GM12878 (cell line): ENCODE results near the gene APOL4. TPM values are rescaled to one million over a fixed set of nuclear protein-coding genes. Genes with fewer than 3 reads are reported as not detected.

ENCODE experiments used
- ATAC-seq: fragments of 200-7000 bp; cut with Tn5 transposase; 3 replicates; pipeline ENCODE4 v1.9.1; 2020; ENCODE audit warnings: mild to moderate bottlenecking, moderate library complexity
- BruUV-seq: library from RNA; stranded (reverse); fragments of 400-500 nt; replicated peaks from 2 replicates; lab custom pipeline; 2021; lab: Mats Ljungman, UMichigan
- CTCF ChIA-PET: fragments of 300-600 bp; sonication (Branson Sonifier 250); formaldehyde crosslinking; extraction: SDS; loops from one replicate; lab custom pipeline; 2021; ENCODE audit warnings: inconsistent platforms; lab: Yijun Ruan, JAX
- POLR2A ChIA-PET: fragments of 350-600 bp; formaldehyde crosslinking; extraction: SDS; loops from one replicate; lab custom pipeline; 2021; ENCODE audit warnings: inconsistent platforms; lab: Charles Lee
- RAD21 ChIA-PET: fragments of 300-600 bp; sonication (Branson Sonifier 250); formaldehyde crosslinking; loops from one replicate; lab custom pipeline; 2023; ENCODE audit warnings: antibody characterized with exemption; ENCODE audit not compliant: unreplicated experiment; lab: Charles Lee
- SMC1A ChIA-PET: fragments of 300-600 bp; sonication (Branson Sonifier 250); formaldehyde crosslinking; loops from one replicate; lab custom pipeline; 2023; ENCODE audit not compliant: unreplicated experiment, uncharacterized antibody; lab: Charles Lee
- DNase-seq: peaks from one replicate; pipeline ENCODE4 v3.0.0-alpha.2; 2011; ENCODE audit warnings: low read depth, low spot score
- FAIRE-seq: peaks from 3 replicates; lab custom pipeline; 2011; peaks lifted over from hg19 to GRCh38; lab: Jason Lieb, UNC
- H2AFZ ChIP-seq: 2 replicates; pipeline ENCODE4 v1.6.0; 2011; ENCODE audit warnings: low read depth, low read length, control low read depth; ENCODE audit not compliant: control insufficient read depth
- H3K27ac ChIP-seq: 2 replicates; pipeline ENCODE4 v1.5.1; 2011; ENCODE audit warnings: control low read depth; ENCODE audit not compliant: control insufficient read depth, insufficient read depth
- H3K27me3 ChIP-seq, 2 experiments: replicated peaks in 1 of 2; 2 replicates each; pipeline versions ENCODE4 v1.6.0 to v1.6.1; 2011; ENCODE audit warnings: low read length in 1 of 2; ENCODE audit not compliant: control insufficient read depth in 2 of 2, insufficient read depth in 2 of 2
- H3K36me3 ChIP-seq, 2 experiments: 2 replicates each; pipeline ENCODE4 v1.5.1; 2011; ENCODE audit warnings: low read length in 1 of 2; ENCODE audit not compliant: control insufficient read depth in 2 of 2, insufficient read depth in 2 of 2
- H3K4me1 ChIP-seq: 2 replicates; pipeline ENCODE4 v1.6.1; 2011; ENCODE audit warnings: mild to moderate bottlenecking, low read length, moderate library complexity, mixed read lengths; ENCODE audit not compliant: control insufficient read depth, insufficient read depth
- H3K4me2 ChIP-seq: 2 replicates; pipeline ENCODE4 v1.6.0; 2011; ENCODE audit warnings: control low read depth; ENCODE audit not compliant: control insufficient read depth, insufficient read depth
- H3K4me3 ChIP-seq: fragments of 200-600 bp; sonication (generic); 2 replicates; pipeline ENCODE4 v1.5.1; 2016
- H3K79me2 ChIP-seq: 2 replicates; pipeline ENCODE4 v1.6.0; 2011; ENCODE audit warnings: low read length; ENCODE audit not compliant: control insufficient read depth, insufficient read depth
- H3K9ac ChIP-seq: 2 replicates; pipeline ENCODE4 v1.8.0; 2011; ENCODE audit warnings: low read length, control low read depth, mixed read lengths; ENCODE audit not compliant: control insufficient read depth, insufficient read depth
- H3K9me3 ChIP-seq: replicated peaks from 3 replicates; pipeline ENCODE4 v1.5.1; 2011; ENCODE audit warnings: mild to moderate bottlenecking, low read length; ENCODE audit not compliant: control insufficient read depth, insufficient read depth
- H4K20me1 ChIP-seq: 2 replicates; pipeline ENCODE4 v1.6.0; 2011; ENCODE audit not compliant: control insufficient read depth, insufficient read depth
- BACH1 ChIP-seq: fragments of 450-650 bp; IDR thresholded peaks from 2 replicates; pipeline ENCODE4 v1.6.1; 2017; ENCODE audit warnings: mild to moderate bottlenecking, borderline replicate concordance
- BCL11A ChIP-seq: IDR thresholded peaks from 2 replicates; pipeline ENCODE4 v1.6.1; 2011; ENCODE audit warnings: low read depth, low read length
- EP300 ChIP-seq, 2 experiments: fragments of 150-350 bp in 1 of 2; IDR thresholded peaks; 2 replicates each; pipeline ENCODE4 v1.6.1; 2011 to 2012; ENCODE audit warnings: low read depth in 2 of 2, low read length in 2 of 2, borderline replicate concordance in 1 of 2, improper control_type of control experiment in 1 of 2, inconsistent platforms in 1 of 2; ENCODE audit not compliant: control insufficient read depth in 1 of 2
- EZH2 ChIP-seq: IDR thresholded peaks from 2 replicates; pipeline ENCODE4 v1.6.1; 2012; ENCODE audit warnings: low read depth, mild to moderate bottlenecking, control low read depth, inconsistent platforms, low read length, borderline replicate concordance; ENCODE audit not compliant: control insufficient read depth
- HCFC1 ChIP-seq: fragments of 150-350 bp; IDR thresholded peaks from 2 replicates; pipeline ENCODE4 v1.6.1; 2014; ENCODE audit warnings: low read length
- NFYA ChIP-seq: IDR thresholded peaks from 2 replicates; pipeline ENCODE4 v1.6.1; 2011; ENCODE audit warnings: low read depth, mild to moderate bottlenecking, low read length, improper control_type of control experiment, borderline replicate concordance
- SMARCA5 ChIP-seq: fragments of 450-650 bp; IDR thresholded peaks from 2 replicates; pipeline ENCODE4 v1.6.1; 2017; ENCODE audit warnings: mild to moderate bottlenecking
- SREBF1 ChIP-seq: IDR thresholded peaks from 2 replicates; pipeline ENCODE4 v1.6.1; 2012; ENCODE audit warnings: mild to moderate bottlenecking, low read length
- SRF ChIP-seq, 2 experiments: IDR thresholded peaks; 2 replicates each; pipeline ENCODE4 v1.6.1; 2011; ENCODE audit warnings: low read depth in 2 of 2, low read length in 2 of 2, mild to moderate bottlenecking in 1 of 2, moderate library complexity in 1 of 2
- STAT3 ChIP-seq: IDR thresholded peaks from 2 replicates; pipeline ENCODE4 v1.6.1; 2011; ENCODE audit warnings: low read depth, low read length, improper control_type of control experiment
- TARDBP ChIP-seq: IDR thresholded peaks from 2 replicates; pipeline ENCODE4 v1.6.1; 2016; ENCODE audit warnings: borderline replicate concordance
- TCF12 ChIP-seq: IDR thresholded peaks from 2 replicates; pipeline ENCODE4 v1.6.1; 2011; ENCODE audit warnings: low read depth, mild to moderate bottlenecking, low read length
- WGBS: methylation state at CpG from one replicate; pipeline ENCODE4 v1.1.6; 2016; ENCODE audit warnings: low lambda C conversion rate; ENCODE audit not compliant: insufficient replicate concordance, insufficient coverage; ENCODE audit errors: missing lambda C conversion rate; 5-methylcytosine and 5-hydroxymethylcytosine counted together
- in situ Hi-C: fragments of 300-500 bp; cut with MboI; formaldehyde crosslinking; loops from 9 replicates; pipeline ENCODE4 v1.14.3; 2018; ENCODE audit warnings: mixed read lengths
- intact Hi-C: fragments of 100-400 bp; cut with micrococcal nuclease; formaldehyde crosslinking; loops from one replicate; pipeline ENCODE4 v1.14.2; 2022; ENCODE audit not compliant: unreplicated experiment
- polyA plus RNA-seq, 11 experiments: library from polyadenylated mRNA; depleted of rRNA in 4 of 11; unstranded in 6 of 11; stranded (reverse) in 5 of 11; fragments of >200 nt; fragmentation: Nextera tagmentation in 4 of 11; fragmentation: Illumina TruSeq in 1 of 11; extraction: Ambion mirVana in 4 of 11; extraction: Trizol in 1 of 11; gene quantifications; 1 replicate in 1 of 11; 2 replicates in 10 of 11; pipeline versions ENCODE4 v1.2.1 to v1.2.3, GENCODE V29; 2011 to 2016; ENCODE audit warnings: inconsistent platforms in 2 of 11, missing spikeins in 2 of 11, low read depth in 1 of 11
- total RNA-seq, 4 experiments: library from RNA; depleted of rRNA in 3 of 4; stranded (reverse); fragments of >200 nt in 3 of 4; fragmentation: Illumina TruSeq in 1 of 4; extraction: Trizol in 1 of 4; gene quantifications; 2 replicates each; pipeline versions ENCODE4 v1.2.1 to v1.2.3, GENCODE V29; 2013 to 2021
- TF ChIP-seq, protein P1 (sequence below): IDR thresholded peaks from 2 replicates; pipeline ENCODE4 v1.6.1; 2011; ENCODE audit warnings: low read depth, mild to moderate bottlenecking, low read length, moderate library complexity, borderline replicate concordance; ENCODE audit errors: extremely low read depth
- TF ChIP-seq, protein P2 (sequence below): fragments of 450-650 bp; IDR thresholded peaks from 2 replicates; pipeline ENCODE4 v1.6.1; 2018; ENCODE audit warnings: borderline replicate concordance, mild to moderate bottlenecking; ENCODE audit not compliant: partially characterized antibody
- TF ChIP-seq, protein P3 (sequence below): IDR thresholded peaks from 2 replicates; pipeline ENCODE4 v1.6.1; 2012; ENCODE audit warnings: low read length, inconsistent platforms
- TF ChIP-seq, protein P4 (sequence below): fragments of 450-650 bp; conservative IDR thresholded peaks from 2 replicates; pipeline ENCODE4 v1.6.1; 2017; ENCODE audit warnings: mild to moderate bottlenecking, moderate library complexity

APOL4 gene
- total and polyA plus RNA-seq, 10 of the 15 experiments (the other 5 are each of a cell fraction or from before 2014, with no cell fraction given): 0.03 to 0.24 (median 0.19) TPM; not detected in 7

DNA sequence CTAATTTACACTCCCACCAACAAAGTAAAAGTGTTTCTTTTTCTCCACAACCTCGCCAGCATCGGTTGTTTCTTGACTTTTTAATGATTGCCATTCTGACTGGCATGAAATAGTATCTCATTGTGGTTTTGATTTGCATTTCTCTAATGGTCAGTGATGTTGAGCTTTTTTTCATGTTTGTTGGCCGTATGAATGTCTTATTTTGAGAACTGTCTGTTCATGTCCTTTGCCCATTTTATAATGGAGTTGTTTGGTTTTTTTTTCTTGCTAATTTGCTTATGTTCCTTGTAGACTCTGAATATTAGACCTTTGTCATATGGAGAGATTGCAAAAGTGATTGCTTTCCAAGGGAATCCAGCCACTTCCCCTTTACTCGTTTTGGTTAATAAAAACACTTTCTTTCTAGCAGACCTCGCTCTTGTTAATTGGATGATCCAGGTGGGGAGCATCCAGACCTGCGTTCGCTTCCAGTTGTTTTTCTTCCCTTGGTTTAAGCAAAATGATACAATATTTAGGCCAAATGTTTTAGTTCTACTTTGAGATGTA is 17.1 kb upstream of the APOL4 start (continued):
- TF ChIP-seq TARDBP: no peak
- TF ChIP-seq, all 136 proteins: peak for 3

DNA sequence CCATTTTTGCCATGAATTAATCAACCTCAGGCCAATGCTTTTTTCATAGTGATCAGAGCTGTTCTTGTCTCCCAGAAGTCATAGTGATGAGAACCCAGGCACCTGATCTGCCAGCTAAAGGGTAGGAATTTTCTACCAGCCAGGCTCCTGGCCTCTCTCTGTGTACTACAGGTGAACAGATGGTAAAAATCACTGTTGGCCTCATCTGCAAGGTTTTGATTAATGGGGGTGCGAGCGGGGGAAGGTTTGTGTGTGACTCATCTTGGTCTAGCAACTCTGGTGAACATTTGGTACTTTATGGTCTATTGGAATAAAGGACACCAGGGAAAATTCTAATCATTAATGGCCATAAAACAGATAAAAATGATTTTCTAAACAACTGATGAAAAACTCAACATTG is 14.4 kb upstream of the APOL4 start:
- no peak for TF ChIP-seq SRF (IDR thresholded peaks at IDR 0.05; ENCODE audit: low read depth in 2 of 2, low read length in 2 of 2)
- TF ChIP-seq TCF12: no peak
- TF ChIP-seq, protein P1, sequence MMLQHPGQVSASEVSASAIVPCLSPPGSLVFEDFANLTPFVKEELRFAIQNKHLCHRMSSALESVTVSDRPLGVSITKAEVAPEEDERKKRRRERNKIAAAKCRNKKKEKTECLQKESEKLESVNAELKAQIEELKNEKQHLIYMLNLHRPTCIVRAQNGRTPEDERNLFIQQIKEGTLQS: no peak
- no peak for TF ChIP-seq STAT3
- TF ChIP-seq EZH2: no peak
- TF ChIP-seq SMARCA5: no peak
- TF ChIP-seq BACH1: no peak
- no peak for TF ChIP-seq EP300 (IDR thresholded peaks at IDR 0.05; ENCODE audit: borderline replicate concordance in 1 of 2, control insufficient read depth in 1 of 2, low read depth in 2 of 2, low read length in 2 of 2)
- TF ChIP-seq HCFC1: no peak
- TF ChIP-seq SREBF1: no peak
- TF ChIP-seq, protein P2, sequence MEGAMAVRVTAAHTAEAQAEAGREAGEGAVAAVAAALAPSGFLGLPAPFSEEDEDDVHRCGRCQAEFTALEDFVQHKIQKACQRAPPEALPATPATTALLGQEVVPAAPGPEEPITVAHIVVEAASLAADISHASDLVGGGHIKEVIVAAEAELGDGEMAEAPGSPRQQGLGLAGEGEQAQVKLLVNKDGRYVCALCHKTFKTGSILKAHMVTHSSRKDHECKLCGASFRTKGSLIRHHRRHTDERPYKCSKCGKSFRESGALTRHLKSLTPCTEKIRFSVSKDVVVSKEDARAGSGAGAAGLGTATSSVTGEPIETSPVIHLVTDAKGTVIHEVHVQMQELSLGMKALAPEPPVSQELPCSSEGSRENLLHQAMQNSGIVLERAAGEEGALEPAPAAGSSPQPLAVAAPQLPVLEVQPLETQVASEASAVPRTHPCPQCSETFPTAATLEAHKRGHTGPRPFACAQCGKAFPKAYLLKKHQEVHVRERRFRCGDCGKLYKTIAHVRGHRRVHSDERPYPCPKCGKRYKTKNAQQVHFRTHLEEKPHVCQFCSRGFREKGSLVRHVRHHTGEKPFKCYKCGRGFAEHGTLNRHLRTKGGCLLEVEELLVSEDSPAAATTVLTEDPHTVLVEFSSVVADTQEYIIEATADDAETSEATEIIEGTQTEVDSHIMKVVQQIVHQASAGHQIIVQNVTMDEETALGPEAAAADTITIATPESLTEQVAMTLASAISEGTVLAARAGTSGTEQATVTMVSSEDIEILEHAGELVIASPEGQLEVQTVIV: no peak
- TF ChIP-seq, protein P3, sequence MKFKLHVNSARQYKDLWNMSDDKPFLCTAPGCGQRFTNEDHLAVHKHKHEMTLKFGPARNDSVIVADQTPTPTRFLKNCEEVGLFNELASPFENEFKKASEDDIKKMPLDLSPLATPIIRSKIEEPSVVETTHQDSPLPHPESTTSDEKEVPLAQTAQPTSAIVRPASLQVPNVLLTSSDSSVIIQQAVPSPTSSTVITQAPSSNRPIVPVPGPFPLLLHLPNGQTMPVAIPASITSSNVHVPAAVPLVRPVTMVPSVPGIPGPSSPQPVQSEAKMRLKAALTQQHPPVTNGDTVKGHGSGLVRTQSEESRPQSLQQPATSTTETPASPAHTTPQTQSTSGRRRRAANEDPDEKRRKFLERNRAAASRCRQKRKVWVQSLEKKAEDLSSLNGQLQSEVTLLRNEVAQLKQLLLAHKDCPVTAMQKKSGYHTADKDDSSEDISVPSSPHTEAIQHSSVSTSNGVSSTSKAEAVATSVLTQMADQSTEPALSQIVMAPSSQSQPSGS: no peak
- TF ChIP-seq NFYA: no peak
- no peak for TF ChIP-seq BCL11A
- TF ChIP-seq, protein P4, sequence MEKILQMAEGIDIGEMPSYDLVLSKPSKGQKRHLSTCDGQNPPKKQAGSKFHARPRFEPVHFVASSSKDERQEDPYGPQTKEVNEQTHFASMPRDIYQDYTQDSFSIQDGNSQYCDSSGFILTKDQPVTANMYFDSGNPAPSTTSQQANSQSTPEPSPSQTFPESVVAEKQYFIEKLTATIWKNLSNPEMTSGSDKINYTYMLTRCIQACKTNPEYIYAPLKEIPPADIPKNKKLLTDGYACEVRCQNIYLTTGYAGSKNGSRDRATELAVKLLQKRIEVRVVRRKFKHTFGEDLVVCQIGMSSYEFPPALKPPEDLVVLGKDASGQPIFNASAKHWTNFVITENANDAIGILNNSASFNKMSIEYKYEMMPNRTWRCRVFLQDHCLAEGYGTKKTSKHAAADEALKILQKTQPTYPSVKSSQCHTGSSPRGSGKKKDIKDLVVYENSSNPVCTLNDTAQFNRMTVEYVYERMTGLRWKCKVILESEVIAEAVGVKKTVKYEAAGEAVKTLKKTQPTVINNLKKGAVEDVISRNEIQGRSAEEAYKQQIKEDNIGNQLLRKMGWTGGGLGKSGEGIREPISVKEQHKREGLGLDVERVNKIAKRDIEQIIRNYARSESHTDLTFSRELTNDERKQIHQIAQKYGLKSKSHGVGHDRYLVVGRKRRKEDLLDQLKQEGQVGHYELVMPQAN: no peak
- Histone ChIP-seq H2AFZ (no peak overlapping the region), H3K79me2 (no peaks in the 10 kb centered on the region), H3K27me3 (no peaks in the 10 kb centered on the region), H3K4me1 (peaks cover 4% of the 10 kb centered on the region; the same call in 1 of the 2 replicates), H3K4me2 (no peak overlapping the region), H3K9ac (no peak overlapping the region), H3K36me3 (no peaks in the 10 kb centered on the region), H3K9me3 (no peaks in the 10 kb centered on the region), H3K4me3 (no peak overlapping the region), H3K27ac (no peak overlapping the region), H4K20me1 (no peaks in the 10 kb centered on the region)
- intact Hi-C loops (no loop called here), in situ Hi-C loops (no loop called here)
- CTCF ChIA-PET: interaction anchor here (0.8 to 2.7 kb wide), 4 partner anchors 14 to 71 kb away, joined by 3 to 12 read pairs (median 6); partner anchors contain the start of gene APOL4
- POLR2A ChIA-PET: no interaction called here
- no peak for FAIRE-seq
- RAD21 ChIA-PET: interaction anchor here (1.0 to 1.3 kb wide), 2 partner anchors 21 to 37 kb away, joined by 3 to 5 read pairs; partner anchors contain the start of gene APOL1
- DNase-seq: no peak
- 50% methylated on average over 1 of the region's 2 CpGs for WGBS
- no TSS peak for BruUV-seq
- no peak for ATAC-seq
- SMC1A ChIA-PET: interaction anchor here (0.6 to 1.4 kb wide), 4 partner anchors 9 to 22 kb away, joined by 3 to 5 read pairs (median 3); no protein-coding TSS in a partner anchor
